Lower lobe of right lung (tissue), 2 donors: ENCODE results near the gene GAP43. TPM values are rescaled to one million over a fixed set of nuclear protein-coding genes. Genes with fewer than 3 reads are reported as not detected.

ENCODE experiments used
- ATAC-seq, 2 donors: fragments of 200-7000 bp; cut with Tn5 transposase; one replicate each; pipeline ENCODE4 v1.9.1; 2020 to 2022; ENCODE audit warnings: mild to moderate bottlenecking in 2 of 2, moderate library complexity in 2 of 2
- DNase-seq: peaks from one replicate; pipeline ENCODE4 v3.0.0-alpha.2; 2020
- H3K27ac ChIP-seq: fragments of 200-600 bp; one replicate; pipeline ENCODE4 v1.8.0; 2022
- H3K27me3 ChIP-seq: fragments of 200-600 bp; one replicate; pipeline ENCODE4 v1.8.0; 2022; ENCODE audit warnings: low read depth
- H3K36me3 ChIP-seq: fragments of 200-600 bp; one replicate; pipeline ENCODE4 v1.8.0; 2022; ENCODE audit warnings: mild to moderate bottlenecking
- H3K4me1 ChIP-seq: fragments of 200-600 bp; one replicate; pipeline ENCODE4 v1.8.0; 2022
- H3K4me3 ChIP-seq: fragments of 200-600 bp; one replicate; pipeline ENCODE4 v1.8.0; 2022; ENCODE audit warnings: mild to moderate bottlenecking
- H3K9me3 ChIP-seq: fragments of 200-600 bp; one replicate; pipeline ENCODE4 v1.8.0; 2022
- intact Hi-C: fragments of 100-400 bp; cut with DNase I; formaldehyde crosslinking; loops from one replicate; pipeline ENCODE4 v1.11.0; 2022
- total RNA-seq: library from RNA; stranded (reverse); fragmentation: NEBNext Ultra II Directional; extraction: Animal tissue kit (Norgen Biotek cat#: 25700); gene quantifications from one replicate; pipeline ENCODE4 v1.2.1, GENCODE V29; 2021
- TF ChIP-seq, protein P1 (sequence below): fragments of 200-600 bp; IDR thresholded peaks from one replicate; pipeline ENCODE4 v1.8.0; 2022; ENCODE audit warnings: antibody characterized with exemption, mild to moderate bottlenecking
- donor health status: DM: no; HTN: yes; CAD: no; lungs with severe emphysema.

GAP43 gene
- total RNA-seq, 1 donor from 2014 or later: not detected

DNA sequence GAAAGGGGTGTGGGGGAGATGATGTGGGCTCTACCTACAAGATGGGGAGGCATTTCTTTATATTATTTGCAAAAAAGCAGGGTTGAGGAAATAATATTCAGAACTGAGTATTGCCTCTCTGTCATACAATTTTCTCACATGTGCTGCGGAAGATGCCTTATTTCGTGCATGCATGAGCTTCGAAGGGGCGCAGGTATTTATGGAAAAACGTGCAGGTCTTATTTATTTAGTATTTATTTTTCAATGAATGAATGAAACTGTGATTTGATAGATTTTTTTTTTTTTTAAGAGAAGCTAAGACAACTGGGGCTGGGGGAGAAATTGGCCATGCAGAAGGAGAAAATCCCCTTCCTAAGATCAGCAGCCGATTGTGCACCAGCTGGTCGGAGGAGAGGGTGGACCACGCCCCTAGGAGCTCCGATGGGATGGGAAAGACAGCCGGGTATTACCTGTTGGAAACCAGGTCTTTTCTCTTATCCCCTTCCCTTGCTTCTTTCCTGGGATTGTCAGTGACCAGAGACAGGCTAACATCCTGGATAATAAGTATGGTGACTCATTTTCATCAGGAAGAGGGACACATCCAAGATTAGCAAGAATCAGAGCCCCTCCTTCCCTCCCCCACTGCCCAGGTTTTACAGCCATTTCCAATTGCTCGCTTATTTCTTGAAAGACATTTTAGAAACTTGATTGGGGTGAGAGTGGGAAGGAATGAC, 875 bp downstream of the GAP43 start:
- peaks cover 9% of the 10 kb centered on the region for H3K4me1 ChIP-seq
- ATAC-seq (no peak), DNase-seq (no peak)
- H3K4me3 ChIP-seq: no peak overlapping the region
- intact Hi-C loops: no loop called here
- no peaks in the 10 kb centered on the region for H3K9me3 ChIP-seq
- H3K27me3 ChIP-seq: peaks cover 26% of the 10 kb centered on the region
- TF ChIP-seq, protein P1, sequence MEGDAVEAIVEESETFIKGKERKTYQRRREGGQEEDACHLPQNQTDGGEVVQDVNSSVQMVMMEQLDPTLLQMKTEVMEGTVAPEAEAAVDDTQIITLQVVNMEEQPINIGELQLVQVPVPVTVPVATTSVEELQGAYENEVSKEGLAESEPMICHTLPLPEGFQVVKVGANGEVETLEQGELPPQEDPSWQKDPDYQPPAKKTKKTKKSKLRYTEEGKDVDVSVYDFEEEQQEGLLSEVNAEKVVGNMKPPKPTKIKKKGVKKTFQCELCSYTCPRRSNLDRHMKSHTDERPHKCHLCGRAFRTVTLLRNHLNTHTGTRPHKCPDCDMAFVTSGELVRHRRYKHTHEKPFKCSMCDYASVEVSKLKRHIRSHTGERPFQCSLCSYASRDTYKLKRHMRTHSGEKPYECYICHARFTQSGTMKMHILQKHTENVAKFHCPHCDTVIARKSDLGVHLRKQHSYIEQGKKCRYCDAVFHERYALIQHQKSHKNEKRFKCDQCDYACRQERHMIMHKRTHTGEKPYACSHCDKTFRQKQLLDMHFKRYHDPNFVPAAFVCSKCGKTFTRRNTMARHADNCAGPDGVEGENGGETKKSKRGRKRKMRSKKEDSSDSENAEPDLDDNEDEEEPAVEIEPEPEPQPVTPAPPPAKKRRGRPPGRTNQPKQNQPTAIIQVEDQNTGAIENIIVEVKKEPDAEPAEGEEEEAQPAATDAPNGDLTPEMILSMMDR: no peak
- no peaks in the 10 kb centered on the region for H3K36me3 ChIP-seq
- no peak overlapping the region for H3K27ac ChIP-seq

DNA sequence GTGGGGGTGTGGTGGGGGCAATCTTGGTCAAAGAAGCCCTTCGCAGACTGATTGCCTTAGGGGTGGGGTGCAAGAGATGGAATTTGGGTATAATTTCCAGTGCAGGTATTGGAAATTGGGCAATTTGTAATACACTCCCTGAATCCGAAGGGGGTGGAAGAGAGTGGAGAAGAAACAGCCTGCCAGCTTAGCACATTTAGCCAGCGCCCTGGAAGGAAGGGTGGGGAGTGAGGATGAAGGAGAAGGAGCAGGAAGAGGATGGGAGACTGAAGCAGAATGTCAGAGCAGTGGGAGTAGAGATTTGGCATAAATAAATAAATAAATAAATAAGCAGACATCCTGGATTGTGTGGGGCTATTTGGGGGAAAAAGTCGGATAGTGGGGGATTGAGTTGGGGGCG, 1.6 kb downstream of the GAP43 start:
- Histone ChIP-seq H3K4me3 (no peak overlapping the region), H3K36me3 (no peaks in the 10 kb centered on the region), H3K27ac (no peak overlapping the region), H3K27me3 (peaks cover 26% of the 10 kb centered on the region), H3K4me1 (peaks cover 9% of the 10 kb centered on the region), H3K9me3 (no peaks in the 10 kb centered on the region)
- DNase-seq: no peak
- no peak for ATAC-seq
- TF ChIP-seq, protein P1: no peak
- intact Hi-C loops: no loop called here

DNA sequence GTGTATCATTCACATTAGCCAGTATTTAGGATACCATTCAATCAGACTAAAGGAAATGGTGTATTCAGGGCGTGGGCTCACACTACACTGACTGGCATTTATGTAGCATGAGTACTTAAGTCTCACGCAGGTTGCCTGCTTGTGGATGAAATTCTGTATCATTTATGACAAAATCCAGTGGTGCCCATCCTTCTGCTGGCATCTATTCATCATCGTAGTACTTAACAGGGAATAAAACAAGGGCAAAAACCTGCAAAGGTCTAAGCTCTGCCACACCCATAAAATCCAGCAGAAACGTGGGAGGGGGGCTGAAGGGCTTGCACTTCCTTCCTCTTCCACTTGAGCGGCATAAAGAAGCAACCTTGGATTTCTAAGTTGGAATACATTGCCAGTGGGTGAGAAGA, 2.7 kb downstream of the GAP43 start:
- Histone ChIP-seq H3K4me3 (no peak overlapping the region), H3K27me3 (peaks cover 26% of the 10 kb centered on the region), H3K27ac (no peak overlapping the region), H3K9me3 (no peaks in the 10 kb centered on the region), H3K4me1 (peaks cover 9% of the 10 kb centered on the region), H3K36me3 (no peaks in the 10 kb centered on the region)
- ATAC-seq (no peak), DNase-seq (no peak)
- intact Hi-C loops: no loop called here
- TF ChIP-seq, protein P1: no peak

DNA sequence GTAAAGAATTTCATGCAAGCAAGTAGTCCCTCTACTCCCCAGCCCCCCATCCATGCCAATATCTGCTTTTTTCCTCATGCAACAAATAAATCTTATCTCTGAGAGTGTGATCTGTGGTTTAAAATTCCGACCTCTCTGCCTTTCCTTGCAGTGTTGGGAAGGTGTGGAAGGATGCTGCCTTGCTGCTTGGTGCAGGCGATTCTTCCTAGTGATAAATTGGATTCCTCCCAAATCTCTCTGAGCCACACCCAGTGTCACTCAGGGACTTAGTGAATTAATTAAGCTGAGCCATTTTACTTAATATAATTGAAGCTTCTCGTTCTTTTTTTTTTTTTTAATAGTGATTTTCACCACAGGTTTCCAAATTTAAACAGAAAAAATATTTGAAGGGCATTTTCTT, 3.4 kb downstream of the GAP43 start:
- no peak overlapping the region for H3K27ac ChIP-seq
- no peaks in the 10 kb centered on the region for H3K9me3 ChIP-seq
- TF ChIP-seq, protein P1: no peak
- intact Hi-C loops: no loop called here
- no peaks in the 10 kb centered on the region for H3K36me3 ChIP-seq
- peaks cover 26% of the 10 kb centered on the region for H3K27me3 ChIP-seq
- no peak for ATAC-seq
- H3K4me3 ChIP-seq: no peak overlapping the region
- no peak for DNase-seq
- H3K4me1 ChIP-seq: peaks cover 9% of the 10 kb centered on the region

DNA sequence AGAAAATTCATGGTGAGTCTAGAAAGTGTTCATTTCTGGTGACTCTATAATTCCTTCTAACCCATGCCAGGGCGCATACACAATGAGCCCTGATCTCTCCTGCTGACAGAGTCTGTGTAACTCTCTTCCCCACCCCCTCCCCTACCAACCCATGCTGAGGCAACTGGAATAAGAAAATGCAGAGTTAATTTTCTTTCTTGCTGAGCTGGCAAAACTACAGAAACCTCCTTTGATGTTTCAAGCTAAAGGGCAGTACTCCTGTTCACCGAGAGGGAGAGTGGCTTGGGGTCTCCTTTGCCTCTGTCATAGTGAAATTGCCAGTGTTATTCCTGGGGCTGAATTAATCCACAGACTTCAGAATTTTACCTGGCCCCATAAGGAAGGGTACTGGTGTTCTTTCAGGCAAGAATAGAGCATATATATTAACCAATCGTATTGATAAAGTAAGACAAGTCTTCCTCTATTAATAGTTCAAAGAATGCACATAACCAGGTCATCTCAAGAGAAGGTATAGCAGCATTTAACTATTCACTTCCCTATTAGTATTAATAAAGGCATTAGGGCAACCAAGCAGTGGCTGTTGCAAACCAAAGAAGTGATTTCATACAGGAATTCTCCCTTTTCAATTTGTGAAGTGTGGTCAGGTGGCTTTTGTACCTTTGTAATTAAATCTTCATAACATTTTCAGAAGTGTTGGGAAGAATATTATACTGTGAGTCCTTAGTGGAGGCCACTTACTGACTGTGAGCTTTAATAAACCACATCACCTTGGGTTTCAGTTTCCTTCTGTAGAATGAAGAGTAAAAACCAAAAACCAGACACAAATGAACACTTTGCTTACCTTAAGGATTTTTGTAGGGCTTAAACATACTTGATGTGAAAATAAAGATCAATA, 4.1 kb downstream of the GAP43 start:
- no peak for ATAC-seq
- intact Hi-C loops: no loop called here
- DNase-seq: no peak
- Histone ChIP-seq H3K9me3 (no peaks in the 10 kb centered on the region), H3K27ac (no peak overlapping the region), H3K36me3 (no peaks in the 10 kb centered on the region), H3K27me3 (peaks cover 26% of the 10 kb centered on the region), H3K4me3 (no peak overlapping the region), H3K4me1 (peaks cover 9% of the 10 kb centered on the region)
- TF ChIP-seq, protein P1: no peak
